GM19438 (cell line): ENCODE data around the gene RAB3A.
A peak's percentile ranks its signal among the peaks of the same experiment; 100 is the strongest.

ENCODE experiments used
- ATAC-seq: cut with Tn5 transposase; IDR thresholded peaks from one replicate; pipeline ENCODE4 v1.9.1; 2021; ENCODE audit warnings: low read depth; ENCODE audit not compliant: unreplicated experiment

RAB3A gene

GRCh38 chr19:18155095-18156087 is 48.5 kb downstream of the RAB3A start:
- ATAC-seq: no peak

GRCh38 chr19:18153556-18154134 is 50.2 kb downstream of the RAB3A start:
- ATAC-seq: no peak

GRCh38 chr19:18152817-18153555 is 50.9 kb downstream of the RAB3A start, which contains the start of gene PIK3R2:
Gene PIK3R2 (plus strand): TSS chr19:18153163. CDS start chr19:18155880, 2,717 bp downstream.
- ATAC-seq: peak; percentile 74

- peak; percentile 57 for ATAC-seq
Observed at GRCh38 chr19:18152442-18152816, 51.4 kb downstream of the RAB3A start.

- no peak for ATAC-seq
Observed at GRCh38 chr19:18150776-18151624, 52.8 kb downstream of the RAB3A start.

- ATAC-seq: no peak
Observed at GRCh38 chr19:18149596-18149975, 54.3 kb downstream of the RAB3A start.

GRCh38 chr19:18147396-18147795 is 56.4 kb downstream of the RAB3A start:
- no peak for ATAC-seq
